G401.6 (cell line): ENCODE measurements around the gene ARHGEF37.
"Not testable (repeated sequence)": the region's sequence is repeated elsewhere in the genome, so short reads cannot be mapped to it uniquely, and the experiment has no call there.

Source experiments
- FAIRE-seq: peaks from 2 replicates; lab custom pipeline; 2012; peaks lifted over from hg19 to GRCh38; lab: Jason Lieb, UNC

Gene ARHGEF37

GRCh38 chr5:149648464-149649393 is 67.4 kb downstream of the ARHGEF37 start:
- FAIRE-seq = not testable (repeated sequence)

- FAIRE-seq = not testable (repeated sequence)
Observed at GRCh38 chr5:149649730-149650129, 68.4 kb downstream of the ARHGEF37 start.

- FAIRE-seq = no peak
Observed at GRCh38 chr5:149651686-149652085, 70.4 kb downstream of the ARHGEF37 start.

GRCh38 chr5:149652697-149653096 is 71.4 kb downstream of the ARHGEF37 start:
- FAIRE-seq = no peak

GRCh38 chr5:149654231-149654630 is 72.9 kb downstream of the ARHGEF37 start:
- no peak for FAIRE-seq

GRCh38 chr5:149654883-149655505 is 73.7 kb downstream of the ARHGEF37 start:
- no peak for FAIRE-seq

- no peak for FAIRE-seq
Observed at GRCh38 chr5:149656576-149657182, 75.4 kb downstream of the ARHGEF37 start.

- no peak for FAIRE-seq
Observed at GRCh38 chr5:149657324-149657723, 76.0 kb downstream of the ARHGEF37 start.

- no peak for FAIRE-seq
Observed at GRCh38 chr5:149658299-149658698, 77.0 kb downstream of the ARHGEF37 start.

GRCh38 chr5:149664083-149664482 is 82.8 kb downstream of the ARHGEF37 start:
- FAIRE-seq = no peak

GRCh38 chr5:149664666-149665415 is 83.5 kb downstream of the ARHGEF37 start:
- no peak for FAIRE-seq

- FAIRE-seq = no peak
Observed at GRCh38 chr5:149665416-149666175, 84.3 kb downstream of the ARHGEF37 start.

GRCh38 chr5:149666212-149666852 is 85.0 kb downstream of the ARHGEF37 start:
- FAIRE-seq = no peak

GRCh38 chr5:149667084-149667828 is 86.0 kb downstream of the ARHGEF37 start:
- no peak for FAIRE-seq

- FAIRE-seq = no peak
Observed at GRCh38 chr5:149667829-149668330, 86.6 kb downstream of the ARHGEF37 start.

GRCh38 chr5:149669273-149669672 is 88.0 kb downstream of the ARHGEF37 start:
- FAIRE-seq = not testable (repeated sequence)

GRCh38 chr5:149671544-149671943 is 90.2 kb downstream of the ARHGEF37 start:
- FAIRE-seq = no peak

GRCh38 chr5:149672701-149673476 is 91.6 kb downstream of the ARHGEF37 start:
- FAIRE-seq = no peak

- FAIRE-seq = no peak
Observed at GRCh38 chr5:149674686-149675085, 93.4 kb downstream of the ARHGEF37 start.
